Osteocyte (in vitro differentiated cells): ENCODE results near the gene GEN1. TPM values are rescaled to one million over a fixed set of nuclear protein-coding genes. Genes with fewer than 3 reads are reported as not detected.
A peak's percentile ranks its signal among the peaks of the same experiment; 100 is the strongest.

ENCODE experiments used
- DNase-seq: peaks from one replicate; pipeline ENCODE4 v3.0.0; 2021; ENCODE audit warnings: mixed read lengths; ENCODE audit not compliant: unreplicated experiment; ENCODE audit errors: extremely low spot score
- H3K27ac Mint-ChIP-seq: one replicate; pipeline ENCODE4 v1.8.0; 2021; ENCODE audit warnings: mild to moderate bottlenecking, mixed read lengths; ENCODE audit not compliant: unreplicated experiment
- H3K27me3 Mint-ChIP-seq: one replicate; pipeline ENCODE4 v1.8.0; 2021; ENCODE audit warnings: mixed read lengths; ENCODE audit not compliant: unreplicated experiment
- H3K36me3 Mint-ChIP-seq: one replicate; pipeline ENCODE4 v1.8.0; 2021; ENCODE audit warnings: mixed read lengths; ENCODE audit not compliant: unreplicated experiment
- H3K4me1 Mint-ChIP-seq: one replicate; pipeline ENCODE4 v1.8.0; 2021; ENCODE audit warnings: mixed read lengths; ENCODE audit not compliant: unreplicated experiment
- H3K4me3 Mint-ChIP-seq: one replicate; pipeline ENCODE4 v1.8.0; 2021; ENCODE audit warnings: mild to moderate bottlenecking, moderate library complexity, mixed read lengths; ENCODE audit not compliant: unreplicated experiment
- H3K9me3 Mint-ChIP-seq: one replicate; pipeline ENCODE4 v1.8.0; 2021; ENCODE audit warnings: mixed read lengths; ENCODE audit not compliant: unreplicated experiment
- CTCF ChIP-seq: fragments of 200-600 bp; sonication (generic); IDR thresholded peaks from 2 replicates; pipeline ENCODE4 v1.5.0; 2021; ENCODE audit warnings: antibody characterized with exemption, mild to moderate bottlenecking, moderate library complexity
- total RNA-seq: library from RNA; stranded (reverse); gene quantifications from 2 replicates; pipeline ENCODE4 v1.2.1, GENCODE V29; 2021

GEN1 gene
- total RNA-seq, 1 donor from 2014 or later = 11.0 TPM

GRCh38 chr2:17800219-17800618, 46.3 kb downstream of the GEN1 start:
- Mint-ChIP-seq H3K27ac (no peak overlapping the region), H3K4me3 (no peak overlapping the region), H3K9me3 (no peaks in the 10 kb centered on the region), H3K4me1 (no peaks in the 10 kb centered on the region), H3K36me3 (no peaks in the 10 kb centered on the region), H3K27me3 (peaks cover 34% of the 10 kb centered on the region)
- no peak for TF ChIP-seq CTCF
- no peak for DNase-seq

- TF ChIP-seq CTCF = no peak
- DNase-seq = peak; percentile 60
- Mint-ChIP-seq H3K9me3 (no peaks in the 10 kb centered on the region), H3K4me3 (no peak overlapping the region), H3K36me3 (no peaks in the 10 kb centered on the region), H3K27me3 (peaks cover 34% of the 10 kb centered on the region), H3K4me1 (no peaks in the 10 kb centered on the region), H3K27ac (no peak overlapping the region)
These were observed 46.9 kb downstream of the GEN1 start for GRCh38 chr2:17800693-17801458.

GRCh38 chr2:17803497-17803896, 49.6 kb downstream of the GEN1 start:
- Mint-ChIP-seq H3K9me3 (no peaks in the 10 kb centered on the region), H3K27me3 (peaks cover 29% of the 10 kb centered on the region), H3K36me3 (no peaks in the 10 kb centered on the region), H3K4me1 (no peaks in the 10 kb centered on the region), H3K4me3 (no peak overlapping the region), H3K27ac (no peak overlapping the region)
- DNase-seq = peak; percentile 8
- TF ChIP-seq CTCF = no peak

GRCh38 chr2:17804358-17804757, 50.4 kb downstream of the GEN1 start:
- no peaks in the 10 kb centered on the region for H3K9me3 Mint-ChIP-seq
- no peak overlapping the region for H3K27ac Mint-ChIP-seq
- no peaks in the 10 kb centered on the region for H3K4me1 Mint-ChIP-seq
- no peaks in the 10 kb centered on the region for H3K36me3 Mint-ChIP-seq
- TF ChIP-seq CTCF = no peak
- no peak overlapping the region for H3K4me3 Mint-ChIP-seq
- DNase-seq = peak; percentile 46
- peaks cover 23% of the 10 kb centered on the region for H3K27me3 Mint-ChIP-seq

GRCh38 chr2:17805166-17805565, 51.2 kb downstream of the GEN1 start:
- H3K27me3 Mint-ChIP-seq = peaks cover 20% of the 10 kb centered on the region

More at GRCh38 chr2:17805166-17805565, 51.2 kb downstream of the GEN1 start:
- no peak for TF ChIP-seq CTCF
- no peak overlapping the region for H3K27ac Mint-ChIP-seq
- no peaks in the 10 kb centered on the region for H3K9me3 Mint-ChIP-seq
- DNase-seq = no peak
- H3K4me1 Mint-ChIP-seq = no peaks in the 10 kb centered on the region
- no peak overlapping the region for H3K4me3 Mint-ChIP-seq
- H3K36me3 Mint-ChIP-seq = no peaks in the 10 kb centered on the region
